Stimulated activated CD8-positive, alpha-beta memory T cell treated with anti-CD3 and anti-CD28 coated beads, Interleukin-4, amount 100 ng/mL, for 4 hours (primary cell): ENCODE results near the gene AADAT.

Experiments
- DNase-seq, 2 donors: peaks; one replicate each; pipeline ENCODE4 v3.0.0-alpha.2; 2020; ENCODE audit warnings: low read depth in 2 of 2, low spot score in 1 of 2

Gene AADAT

DNA sequence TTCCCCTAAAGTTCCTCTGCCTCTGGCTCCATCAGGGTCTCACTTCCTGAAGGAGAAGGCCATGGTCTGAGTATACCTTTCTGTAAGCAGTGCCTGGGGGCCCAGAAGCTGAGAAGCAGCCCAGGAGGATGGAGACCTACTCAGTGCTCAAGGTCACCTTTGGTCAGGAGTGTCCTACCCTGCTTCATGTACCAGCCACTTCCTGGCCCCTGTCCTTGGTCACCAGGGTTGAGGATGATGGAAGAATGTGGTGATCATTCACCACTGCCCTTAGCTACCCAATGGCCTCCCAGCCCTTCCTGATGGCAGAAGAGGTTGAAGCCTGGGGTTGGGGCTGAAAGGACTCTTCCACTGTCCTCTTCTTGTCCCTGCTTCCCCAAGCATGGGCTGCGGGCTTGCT, 54.5 kb downstream of the AADAT start:
- DNase-seq: no peak

GRCh38 chr4:170033999-170034398, 55.8 kb downstream of the AADAT start:
- DNase-seq: no peak

GRCh38 chr4:170030121-170030520, 59.6 kb downstream of the AADAT start:
- DNase-seq: no peak

GRCh38 chr4:170027181-170027829, 62.5 kb downstream of the AADAT start:
- peak; percentile 76 to 82 for DNase-seq

- DNase-seq: peak; percentile 40 to 66
Measured at GRCh38 chr4:170026253-170027021, 63.3 kb downstream of the AADAT start, which contains the start of gene MFAP3L. MFAP3L (minus strand) TSS chr4:170026395; CDS start chr4:170005877, 20,518 bp downstream.

DNA sequence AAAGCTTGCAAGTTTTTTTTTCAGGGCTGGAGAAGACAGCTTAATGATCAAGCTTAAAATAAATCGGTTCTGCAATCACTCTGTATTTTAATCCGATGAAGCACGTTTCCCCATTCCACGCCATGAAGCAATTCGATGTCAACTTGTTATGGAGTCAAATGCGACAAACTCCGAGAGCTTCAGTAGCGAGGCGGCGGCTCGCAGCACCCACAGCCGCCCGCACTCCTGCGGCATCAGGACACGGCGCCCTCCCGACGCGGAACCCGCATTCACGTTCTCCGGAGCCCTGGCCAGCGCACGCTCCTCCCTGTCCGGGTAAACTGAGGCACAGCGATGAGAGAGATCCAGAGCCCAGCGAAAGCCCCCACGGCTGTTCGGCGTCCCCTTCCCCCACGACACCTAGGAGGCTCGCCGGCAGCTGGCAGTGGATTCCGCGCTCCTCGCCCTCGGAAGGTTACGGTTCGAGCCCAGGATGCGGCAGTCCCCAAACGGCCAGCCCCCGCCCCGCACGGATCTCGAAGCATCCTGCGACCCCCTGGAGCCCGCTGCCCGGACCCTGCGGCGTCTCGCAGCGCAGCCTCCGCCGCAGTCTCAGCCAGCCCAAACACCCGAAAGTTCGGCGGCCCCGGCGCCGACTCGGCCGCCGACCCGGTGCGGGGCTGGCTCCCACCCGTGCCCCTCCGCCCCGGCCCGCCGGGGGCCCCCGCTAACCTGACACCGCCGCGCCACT, 64.1 kb downstream of the AADAT start:
- no peak for DNase-seq

GRCh38 chr4:170022211-170022610, 67.5 kb downstream of the AADAT start:
- DNase-seq: no peak

DNA sequence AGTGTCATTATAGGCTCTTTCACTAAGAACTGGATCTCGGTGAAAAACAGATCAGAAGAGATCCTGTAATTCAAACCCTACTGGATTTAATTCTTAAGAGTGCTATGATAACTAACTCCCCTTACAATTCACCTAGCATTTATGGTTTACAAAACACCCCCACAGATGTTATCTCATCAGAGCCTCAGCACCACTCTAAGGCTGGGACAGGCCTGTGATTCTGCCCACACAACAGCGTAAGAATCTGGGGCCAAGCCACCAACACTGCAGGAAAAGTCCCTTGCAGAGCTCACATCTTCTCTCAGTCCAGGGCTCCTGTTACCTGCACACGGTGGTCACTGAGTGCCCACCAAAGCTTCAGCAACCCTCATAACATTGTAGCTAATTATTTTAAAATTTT, 72.5 kb downstream of the AADAT start:
- DNase-seq: no peak

DNA sequence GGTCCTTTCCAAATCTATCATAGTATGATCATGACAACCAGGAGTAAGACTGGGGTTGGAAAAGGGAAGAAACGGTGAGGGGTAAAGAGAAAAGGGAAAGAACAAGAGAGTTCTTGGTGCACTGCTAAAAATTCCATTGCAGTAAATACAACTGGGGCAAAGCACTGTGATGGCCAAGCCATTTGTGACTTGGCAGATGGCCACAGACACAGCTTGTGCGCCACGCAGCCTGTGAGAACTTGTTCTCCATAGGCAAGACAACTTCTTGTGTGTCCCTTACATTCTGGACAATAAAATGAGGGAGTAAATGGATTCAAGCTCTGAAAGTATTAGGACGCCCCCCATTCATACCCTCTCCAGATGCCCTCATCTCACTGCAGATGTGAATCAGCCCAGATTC, 74.5 kb downstream of the AADAT start:
- DNase-seq: no peak

GRCh38 chr4:170014359-170015011, 75.3 kb downstream of the AADAT start:
- no peak for DNase-seq

- DNase-seq: no peak
Measured at GRCh38 chr4:170012629-170012958, 77.2 kb downstream of the AADAT start.

- no peak for DNase-seq
Measured at GRCh38 chr4:170011921-170012628, 77.7 kb downstream of the AADAT start.
